Amniotic epithelial cell (primary cell): ENCODE measurements around the gene UQCRHL.
A peak's percentile ranks its signal among the peaks of the same experiment; 100 is the strongest.

Experiments used
- DNase-seq: peaks from one replicate; pipeline ENCODE4 v3.0.0-alpha.2; 2010; ENCODE audit warnings: low read depth

The UQCRHL gene

GRCh38 chr1:15797614-15798390 lies 9.6 kb downstream of the UQCRHL start:
- peak; percentile 83 for DNase-seq

- DNase-seq: no peak
Measured at GRCh38 chr1:15796086-15796462, 11.4 kb downstream of the UQCRHL start.

DNA sequence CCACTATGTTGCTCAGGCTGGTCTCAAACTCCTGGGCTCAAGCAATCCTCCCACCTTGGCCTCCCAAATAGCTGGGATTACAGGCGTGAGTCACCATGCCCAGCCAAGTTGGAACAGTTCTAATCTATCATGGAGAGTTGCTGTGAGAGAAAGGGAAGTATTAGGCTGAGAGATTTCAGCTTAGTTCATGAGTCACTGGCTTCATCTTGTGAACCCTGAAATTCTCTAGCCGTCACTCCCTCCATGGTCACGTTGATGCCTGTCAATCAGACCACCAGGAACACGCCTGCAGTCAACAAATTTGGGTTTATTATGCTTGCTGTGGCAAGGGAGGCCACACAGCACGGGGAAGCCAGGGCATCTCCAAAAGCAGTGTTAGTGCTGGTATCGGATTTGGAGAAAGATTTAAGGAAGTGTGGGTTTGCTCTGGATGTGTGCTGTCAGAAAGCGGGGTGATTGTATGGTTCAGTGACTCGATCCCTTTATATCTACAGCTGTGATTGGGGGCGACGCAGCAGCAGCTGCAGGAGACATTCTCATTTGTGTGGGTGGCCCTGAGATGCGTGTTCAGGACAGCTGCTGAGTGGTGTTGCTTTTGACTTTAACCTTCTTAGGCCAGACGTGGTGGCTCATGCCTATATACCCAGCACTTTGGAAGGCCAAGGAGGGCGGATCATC lies 18.7 kb downstream of the UQCRHL start:
- DNase-seq: peak; percentile 90

GRCh38 chr1:15786581-15786980 lies 20.9 kb downstream of the UQCRHL start:
- DNase-seq: no peak

DNA sequence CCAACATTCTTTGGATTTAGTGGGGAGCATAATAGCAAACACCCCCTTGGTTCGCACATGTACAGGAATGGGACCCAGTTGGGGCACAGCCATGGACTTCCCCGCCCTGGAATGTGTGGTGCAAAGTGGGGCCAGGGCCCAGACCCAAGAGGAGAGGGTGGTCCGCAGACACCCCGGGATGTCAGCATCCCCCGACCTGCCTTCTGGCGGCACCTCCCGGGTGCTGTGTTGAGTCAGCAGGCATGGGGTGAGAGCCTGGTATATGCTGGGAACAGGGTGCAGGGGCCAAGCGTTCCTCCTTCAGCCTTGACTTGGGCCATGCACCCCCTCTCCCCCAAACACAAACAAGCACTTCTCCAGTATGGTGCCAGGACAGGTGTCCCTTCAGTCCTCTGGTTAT lies 21.8 kb downstream of the UQCRHL start:
- no peak for DNase-seq

DNA sequence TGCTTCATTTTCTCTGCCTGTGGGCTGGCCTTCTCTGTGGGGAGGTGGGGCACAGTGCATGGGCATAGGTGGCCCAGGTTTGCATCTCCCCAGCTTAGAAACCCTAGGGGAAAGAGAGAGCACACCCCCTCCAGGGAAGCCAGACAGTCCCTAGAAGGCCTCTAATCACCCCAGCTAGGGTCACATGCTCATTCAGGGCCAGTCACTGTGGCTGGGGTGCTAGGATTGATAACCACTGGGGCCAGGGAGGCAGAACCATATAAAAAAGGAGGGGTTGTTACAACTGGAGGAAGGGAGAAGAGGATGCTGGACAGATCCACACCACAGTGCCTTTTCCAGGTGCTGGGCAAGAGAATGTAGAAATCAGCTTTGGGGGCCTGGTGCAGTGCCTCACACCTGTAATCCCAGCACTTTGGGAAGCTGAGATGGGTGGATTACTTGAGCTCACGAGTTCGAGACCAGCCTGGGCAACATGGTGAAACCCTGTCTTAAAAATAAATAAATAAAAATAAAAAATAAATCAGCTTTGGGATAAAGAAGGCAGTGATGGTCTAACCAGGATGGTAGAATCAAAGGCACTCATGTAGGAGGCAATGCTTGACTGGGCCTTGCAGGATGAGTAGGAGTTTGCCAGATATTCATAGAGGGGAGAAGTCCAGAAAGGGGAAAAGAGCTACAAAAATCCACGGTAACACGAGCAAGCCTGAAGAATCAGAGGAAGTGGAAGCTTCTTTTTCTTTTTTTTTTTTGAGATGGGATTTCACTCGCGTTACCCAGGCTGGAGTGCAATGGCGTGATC lies 29.3 kb downstream of the UQCRHL start:
- DNase-seq: no peak

DNA sequence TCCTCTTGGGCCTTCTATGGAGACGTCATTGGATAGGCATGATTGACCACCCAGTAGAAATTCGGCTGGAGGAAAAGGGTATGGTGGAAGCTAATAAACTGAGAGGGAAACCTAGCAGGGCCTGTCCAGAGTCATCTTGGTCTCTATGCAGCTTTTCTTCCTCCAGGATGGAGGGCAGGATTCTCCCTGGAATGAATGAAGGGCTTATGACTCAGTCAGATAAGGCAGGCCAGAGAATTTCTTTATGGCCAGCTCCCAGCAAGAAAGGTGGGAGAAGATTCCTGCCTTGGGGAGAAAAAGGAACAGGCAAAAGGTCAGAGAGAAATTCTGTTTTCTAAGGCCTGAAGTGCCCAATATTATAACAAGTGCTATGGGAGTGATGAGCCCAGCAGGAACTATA lies 31.7 kb downstream of the UQCRHL start:
- DNase-seq: peak; percentile 78

- peak; percentile 39 for DNase-seq
Measured at GRCh38 chr1:15771836-15772515, 35.5 kb downstream of the UQCRHL start.

- DNase-seq: no peak
Measured at GRCh38 chr1:15770313-15770962, 37.0 kb downstream of the UQCRHL start.

DNA sequence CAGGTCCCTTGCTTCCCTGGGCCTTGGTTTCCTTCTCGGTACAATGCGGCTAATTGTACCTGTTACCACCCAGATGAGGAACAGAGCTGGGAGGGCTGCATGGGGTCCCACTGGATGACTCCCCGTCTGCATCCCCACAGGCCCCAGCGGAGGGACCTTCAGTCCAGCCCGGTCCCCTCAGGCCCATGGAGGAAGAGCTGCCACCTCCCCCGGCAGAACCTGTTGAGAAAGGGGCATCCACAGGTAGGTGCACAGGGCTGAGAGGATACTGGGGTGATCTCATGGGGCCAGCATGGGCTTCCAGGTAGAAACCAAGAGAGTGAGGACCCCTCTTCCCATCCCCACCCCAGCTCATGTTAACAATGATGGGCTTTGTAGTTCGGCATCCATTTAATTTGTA lies 39.1 kb downstream of the UQCRHL start:
- DNase-seq: no peak

- no peak for DNase-seq
Measured at GRCh38 chr1:15767941-15768340, 39.5 kb downstream of the UQCRHL start.

DNA sequence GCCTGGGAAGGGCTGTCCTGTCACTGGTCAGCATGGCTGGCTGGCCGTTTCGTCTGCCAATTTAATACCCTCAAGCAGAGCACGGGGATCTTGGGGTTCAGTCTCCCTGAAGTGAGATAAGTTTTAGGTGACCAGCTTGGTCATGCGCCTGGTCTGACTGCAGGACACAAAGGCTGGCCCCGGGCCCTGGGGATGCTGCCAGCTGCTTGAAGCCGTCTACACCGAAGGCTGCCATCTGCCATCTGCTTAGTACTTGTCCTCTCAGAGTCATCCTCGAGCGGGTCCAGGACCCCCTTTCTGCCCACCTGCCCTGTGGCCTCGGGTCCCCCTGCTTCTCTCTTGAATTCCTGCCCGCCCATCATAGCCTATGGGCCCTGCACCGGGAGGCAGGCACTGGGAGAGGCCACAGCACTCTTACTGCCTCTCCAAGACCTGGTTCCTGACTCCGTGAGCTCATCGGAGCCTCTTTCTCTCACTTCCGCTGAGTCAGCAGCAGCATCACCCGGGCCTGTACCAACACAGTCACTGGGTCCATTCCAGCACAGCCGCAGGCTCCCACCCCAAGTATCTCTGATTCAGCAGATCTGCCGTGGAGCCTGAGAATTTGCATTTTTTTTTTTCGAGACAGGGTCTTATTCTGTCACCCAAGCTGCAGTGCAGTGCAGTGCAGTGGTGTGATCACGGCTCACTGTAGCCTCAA lies 41.8 kb downstream of the UQCRHL start:
- DNase-seq: peak; percentile 94

GRCh38 chr1:15764890-15765289 lies 42.6 kb downstream of the UQCRHL start:
- no peak for DNase-seq

GRCh38 chr1:15764269-15764764 lies 43.1 kb downstream of the UQCRHL start:
- no peak for DNase-seq

GRCh38 chr1:15762546-15762945 lies 44.9 kb downstream of the UQCRHL start:
- no peak for DNase-seq

GRCh38 chr1:15761366-15762128 lies 45.9 kb downstream of the UQCRHL start:
- no peak for DNase-seq

DNA sequence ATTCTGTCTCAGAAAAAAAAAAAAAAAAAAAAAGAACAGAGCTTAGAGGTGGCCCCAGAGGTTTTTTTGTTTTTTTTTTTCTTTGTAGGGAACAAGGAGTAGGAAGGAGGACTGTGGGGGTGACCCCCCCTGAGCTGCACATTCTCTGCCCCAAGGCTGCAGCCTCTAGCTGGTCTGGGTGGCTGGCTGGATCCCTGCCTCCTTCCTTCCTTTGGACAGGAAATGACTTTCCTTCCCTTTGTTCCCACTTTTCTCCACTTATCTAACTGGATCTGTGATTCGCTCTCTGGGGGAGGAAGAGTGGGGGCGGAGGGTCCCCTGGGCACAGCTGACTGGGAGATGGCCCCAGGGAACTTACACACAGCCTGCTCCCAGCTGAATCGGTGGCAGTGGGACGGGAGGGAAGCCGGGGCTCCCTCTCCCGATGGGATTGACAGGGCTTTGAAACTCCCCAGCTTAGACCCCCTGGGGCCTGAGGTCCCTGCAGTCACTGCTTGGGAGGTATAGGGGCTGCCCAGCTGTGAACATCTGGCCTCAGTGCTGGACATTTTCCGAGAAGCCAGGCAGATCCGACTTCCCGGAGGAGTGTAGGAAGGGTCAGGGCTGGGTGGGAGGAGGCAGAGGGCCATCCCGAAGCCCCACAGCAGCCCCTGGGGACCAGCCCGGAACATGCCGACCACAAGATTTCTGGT lies 46.8 kb downstream of the UQCRHL start:
- peak; percentile 63 for DNase-seq

- no peak for DNase-seq
Measured at GRCh38 chr1:15758953-15759661, 48.3 kb downstream of the UQCRHL start.
